Embryonic facial prominence (tissue), 1 donor: Measurements from ENCODE around the gene TENT4A.

Experiments
- DNase-seq: peaks from one replicate; pipeline ENCODE4 v3.0.0-alpha.2; 2016; ENCODE audit errors: extremely low spot score

The TENT4A gene

GRCh38 chr5:6732634-6733410, 19.6 kb downstream of the TENT4A start:
- DNase-seq = no peak

GRCh38 chr5:6733411-6734242, 20.4 kb downstream of the TENT4A start:
- DNase-seq = no peak

GRCh38 chr5:6734243-6734700, 21.0 kb downstream of the TENT4A start:
- no peak for DNase-seq

GRCh38 chr5:6734781-6735180, 21.5 kb downstream of the TENT4A start:
- DNase-seq = no peak

- DNase-seq = no peak
Observed at GRCh38 chr5:6736106-6736505, 22.9 kb downstream of the TENT4A start.

- no peak for DNase-seq
Observed at GRCh38 chr5:6736524-6737042, 23.4 kb downstream of the TENT4A start.

GRCh38 chr5:6737043-6737941, 24.1 kb downstream of the TENT4A start:
- DNase-seq = no peak

GRCh38 chr5:6739603-6740002, 26.4 kb downstream of the TENT4A start:
- no peak for DNase-seq

GRCh38 chr5:6740586-6741150, 27.4 kb downstream of the TENT4A start:
- no peak for DNase-seq

GRCh38 chr5:6742081-6742758, 29.0 kb downstream of the TENT4A start:
- no peak for DNase-seq

GRCh38 chr5:6743161-6743560, 29.9 kb downstream of the TENT4A start:
- DNase-seq = no peak

- DNase-seq = no peak
Observed at GRCh38 chr5:6744841-6745705, 31.8 kb downstream of the TENT4A start.

- DNase-seq = no peak
Observed at GRCh38 chr5:6745706-6746222, 32.5 kb downstream of the TENT4A start.

- no peak for DNase-seq
Observed at GRCh38 chr5:6746244-6746643, 33.0 kb downstream of the TENT4A start.

GRCh38 chr5:6747103-6747502, 33.9 kb downstream of the TENT4A start:
- no peak for DNase-seq

GRCh38 chr5:6748142-6748541, 34.9 kb downstream of the TENT4A start:
- DNase-seq = no peak

GRCh38 chr5:6749026-6749716, 35.9 kb downstream of the TENT4A start:
- DNase-seq = no peak

- no peak for DNase-seq
Observed at GRCh38 chr5:6750142-6750840, 37.1 kb downstream of the TENT4A start.
